Esophagus muscularis mucosa (tissue), 4 donors: ENCODE data around the gene MAPK8IP2.

ENCODE experiments used
- CTCF ChIP-seq, 3 experiments: fragments of 200-600 bp in 2 of 3; fragments of 450-650 bp in 1 of 3; sonication (generic) in 2 of 3; IDR thresholded peaks; one replicate each; pipeline ENCODE4 v1.5.1; 2017 to 2019; ENCODE audit warnings: antibody characterized with exemption in 3 of 3, mild to moderate bottlenecking in 2 of 3, moderate library complexity in 1 of 3
- EP300 ChIP-seq: sonication (generic); formaldehyde crosslinking; IDR thresholded peaks from one replicate; pipeline ENCODE4 v1.6.1; 2017; ENCODE audit warnings: antibody characterized with exemption
- POLR2A ChIP-seq: fragments of 450-650 bp; IDR thresholded peaks from one replicate; pipeline ENCODE4 v1.6.1; 2017; ENCODE audit warnings: antibody characterized with exemption, moderate library complexity, mild to moderate bottlenecking, low read depth
- POLR2AphosphoS5 ChIP-seq, 2 donors: sonication (generic); formaldehyde crosslinking; IDR thresholded peaks; one replicate each; pipeline ENCODE4 v1.6.1; 2017; ENCODE audit warnings: antibody characterized with exemption in 2 of 2

- TF ChIP-seq CTCF (IDR thresholded peaks at IDR 0.05) = no peak
- TF ChIP-seq POLR2A = no peak
- no peak for TF ChIP-seq POLR2AphosphoS5 (IDR thresholded peaks at IDR 0.05)
- no peak for TF ChIP-seq EP300
Measured at GRCh38 chr22:50570861-50571260, 29.7 kb upstream of the MAPK8IP2 start.
